ENCODE data around the gene MXD3.

Gene MXD3

DNA sequence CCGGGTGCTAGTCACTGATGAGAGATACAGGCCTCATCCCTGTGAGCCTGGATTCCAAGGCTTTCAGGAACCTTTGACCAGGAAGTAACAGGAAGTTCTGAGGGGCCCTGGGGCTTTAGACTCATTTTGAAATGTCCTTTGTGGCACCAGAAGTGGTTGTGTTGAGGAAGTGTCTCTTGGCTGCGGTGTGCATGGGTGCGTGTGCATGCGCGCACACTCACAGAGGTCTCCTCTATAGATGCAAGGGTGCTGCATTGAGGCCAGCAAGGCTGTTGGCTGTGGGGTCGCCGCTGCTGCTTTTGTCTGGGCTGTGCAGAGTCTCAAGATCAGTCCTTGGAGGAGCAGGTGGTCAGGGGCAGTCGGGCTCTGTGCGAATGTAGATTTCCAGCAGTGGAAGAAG, 15.8 kb downstream of the MXD3 start:
- Mint-ChIP-seq H3K9me3 (no peaks in the 10 kb centered on the region), H3K36me3 (ENCODE audit: low read depth) (peaks cover 50% of the 10 kb centered on the region), H3K27ac (peak overlapping the region; percentile 72), H3K27me3 (no peaks in the 10 kb centered on the region), H3K4me3 (no peak overlapping the region), H3K4me1 (peaks cover 55% of the 10 kb centered on the region)
- no peak for DNase-seq
- no peak for ATAC-seq

DNA sequence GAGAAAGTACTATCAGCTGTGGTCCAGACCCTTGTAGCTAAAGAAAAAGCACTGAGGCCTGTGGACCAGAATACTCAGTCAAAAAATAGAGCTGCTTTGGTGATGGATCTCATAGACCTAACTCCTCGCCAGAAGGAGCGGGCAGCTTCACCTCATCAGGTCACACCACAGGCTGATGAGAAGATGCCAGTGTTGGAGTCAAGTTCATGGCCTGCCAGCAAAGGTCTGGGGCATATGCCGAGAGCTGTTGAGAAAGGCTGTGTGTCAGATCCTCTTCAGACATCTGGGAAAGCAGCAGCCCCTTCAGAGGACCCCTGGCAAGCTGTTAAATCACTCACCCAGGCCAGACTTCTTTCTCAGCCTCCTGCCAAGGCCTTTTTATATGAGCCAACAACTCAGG, 17.1 kb downstream of the MXD3 start:
- Mint-ChIP-seq H3K27ac (no peak overlapping the region), H3K9me3 (no peaks in the 10 kb centered on the region), H3K27me3 (no peaks in the 10 kb centered on the region), H3K4me3 (no peak overlapping the region), H3K4me1 (peaks cover 46% of the 10 kb centered on the region), H3K36me3 (ENCODE audit: low read depth) (peaks cover 49% of the 10 kb centered on the region)
- DNase-seq, result no peak
- ATAC-seq, result no peak

DNA sequence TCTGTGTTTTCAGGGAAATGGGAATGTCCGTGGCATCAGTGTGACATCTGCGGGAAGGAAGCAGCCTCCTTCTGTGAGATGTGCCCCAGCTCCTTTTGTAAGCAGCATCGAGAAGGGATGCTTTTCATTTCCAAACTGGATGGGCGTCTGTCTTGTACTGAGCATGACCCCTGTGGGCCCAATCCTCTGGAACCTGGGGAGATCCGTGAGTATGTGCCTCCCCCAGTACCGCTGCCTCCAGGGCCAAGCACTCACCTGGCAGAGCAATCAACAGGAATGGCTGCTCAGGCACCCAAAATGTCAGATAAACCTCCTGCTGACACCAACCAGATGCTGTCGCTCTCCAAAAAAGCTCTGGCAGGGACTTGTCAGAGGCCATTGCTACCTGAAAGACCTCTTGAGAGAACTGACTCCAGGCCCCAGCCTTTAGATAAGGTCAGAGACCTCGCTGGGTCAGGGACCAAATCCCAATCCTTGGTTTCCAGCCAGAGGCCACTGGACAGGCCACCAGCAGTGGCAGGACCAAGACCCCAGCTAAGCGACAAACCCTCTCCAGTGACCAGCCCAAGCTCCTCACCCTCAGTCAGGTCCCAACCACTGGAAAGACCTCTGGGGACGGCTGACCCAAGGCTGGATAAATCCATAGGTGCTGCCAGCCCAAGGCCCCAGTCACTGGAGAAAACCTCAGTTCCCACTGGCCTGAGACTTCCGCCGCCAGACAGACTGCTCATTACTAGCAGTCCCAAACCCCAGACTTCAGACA, 17.7 kb downstream of the MXD3 start:
- DNase-seq (no peak), ATAC-seq (no peak)
- no peak overlapping the region for H3K4me3 Mint-ChIP-seq
- no peaks in the 10 kb centered on the region for H3K27me3 Mint-ChIP-seq
- H3K9me3 Mint-ChIP-seq, result no peaks in the 10 kb centered on the region
- no peak overlapping the region for H3K27ac Mint-ChIP-seq
- peaks cover 40% of the 10 kb centered on the region for H3K4me1 Mint-ChIP-seq
- H3K36me3 Mint-ChIP-seq (ENCODE audit: low read depth), result peaks cover 53% of the 10 kb centered on the region

DNA sequence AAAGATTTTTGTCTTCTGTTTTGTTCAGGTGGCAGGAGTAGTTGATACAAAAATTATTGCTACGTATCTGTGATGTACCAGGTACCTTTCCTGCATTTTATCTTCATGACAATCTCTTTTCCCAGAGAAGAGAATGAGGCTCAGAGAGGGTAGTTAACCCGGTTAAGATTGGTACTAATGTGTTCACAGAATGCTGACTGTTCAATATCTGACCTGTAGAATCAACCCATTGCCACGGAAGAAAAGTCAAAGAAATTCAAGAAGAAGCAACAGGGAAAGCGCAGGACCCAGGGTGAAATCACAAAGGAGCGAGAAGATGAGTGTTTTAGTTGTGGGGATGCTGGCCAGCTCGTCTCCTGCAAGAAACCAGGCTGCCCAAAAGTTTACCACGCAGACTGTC, 20.0 kb downstream of the MXD3 start:
- H3K4me3 Mint-ChIP-seq, result no peak overlapping the region
- DNase-seq, result no peak
- H3K27me3 Mint-ChIP-seq, result no peaks in the 10 kb centered on the region
- H3K27ac Mint-ChIP-seq, result no peak overlapping the region
- no peaks in the 10 kb centered on the region for H3K9me3 Mint-ChIP-seq
- ATAC-seq, result no peak
- H3K36me3 Mint-ChIP-seq (ENCODE audit: low read depth), result peaks cover 49% of the 10 kb centered on the region
- H3K4me1 Mint-ChIP-seq, result peaks cover 23% of the 10 kb centered on the region

DNA sequence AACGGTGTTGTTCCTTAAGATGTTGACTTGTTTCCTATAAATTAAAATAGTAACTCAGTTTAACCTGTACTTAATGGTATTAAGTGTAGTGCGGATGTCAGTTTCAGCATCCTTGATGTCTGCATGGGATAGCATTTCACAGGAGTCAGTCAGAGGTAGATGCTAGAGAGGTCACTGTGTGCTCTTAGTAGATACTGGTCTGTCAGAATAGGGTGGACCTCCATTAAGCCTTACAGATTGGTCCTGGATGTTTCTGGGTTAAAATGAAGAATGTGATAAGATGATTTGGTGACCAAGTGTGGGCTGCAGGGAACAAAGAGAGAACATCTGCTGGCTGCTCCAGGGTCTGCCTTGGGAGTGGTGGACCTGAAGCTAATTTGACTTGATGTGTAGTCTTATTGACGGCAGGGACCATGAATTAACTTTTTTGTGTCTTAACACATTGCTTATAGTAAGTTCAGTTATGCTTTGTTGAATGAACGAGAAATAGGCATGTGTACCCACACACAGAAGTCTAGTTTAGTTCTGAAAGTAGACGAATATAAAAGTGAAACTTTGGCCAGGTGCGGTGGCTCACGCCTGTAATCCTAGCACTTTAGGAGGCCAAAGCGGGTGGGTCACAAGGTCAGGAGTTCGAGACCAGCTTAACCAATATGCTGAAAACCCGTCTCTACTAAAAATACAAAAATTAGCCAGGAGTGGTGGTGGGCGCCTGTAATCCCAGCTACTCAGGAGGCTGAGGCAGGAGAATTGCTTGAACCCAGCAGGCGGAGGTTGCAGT, 20.7 kb downstream of the MXD3 start:
- Mint-ChIP-seq H3K4me1 (peaks cover 16% of the 10 kb centered on the region), H3K4me3 (no peak overlapping the region), H3K27ac (no peak overlapping the region), H3K27me3 (no peaks in the 10 kb centered on the region), H3K9me3 (no peaks in the 10 kb centered on the region), H3K36me3 (ENCODE audit: low read depth) (peaks cover 48% of the 10 kb centered on the region)
- no peak for DNase-seq
- ATAC-seq, result no peak

DNA sequence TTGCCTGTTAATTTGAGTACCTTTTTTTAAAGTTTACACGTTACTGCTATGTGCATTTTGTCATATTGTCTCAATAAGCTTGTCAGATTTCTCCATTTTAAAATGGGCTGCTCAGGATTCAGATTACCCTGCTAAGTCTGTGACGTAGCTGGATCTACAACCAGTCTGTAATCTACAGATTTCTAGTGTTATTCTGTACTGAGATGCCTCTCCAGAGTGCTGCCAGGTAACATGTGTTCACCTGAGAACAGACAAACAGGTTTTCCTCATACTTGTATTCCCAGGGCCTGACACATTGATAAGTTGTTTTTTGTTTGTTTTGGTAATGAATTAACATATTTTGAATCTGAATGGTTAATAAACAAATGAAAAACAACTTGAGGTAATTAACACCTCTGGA, 23.5 kb downstream of the MXD3 start:
- Mint-ChIP-seq H3K9me3 (no peaks in the 10 kb centered on the region), H3K4me3 (no peak overlapping the region), H3K27me3 (no peaks in the 10 kb centered on the region), H3K36me3 (ENCODE audit: low read depth) (peaks cover 41% of the 10 kb centered on the region), H3K27ac (no peak overlapping the region), H3K4me1 (peaks cover 4% of the 10 kb centered on the region)
- ATAC-seq (no peak), DNase-seq (no peak)

DNA sequence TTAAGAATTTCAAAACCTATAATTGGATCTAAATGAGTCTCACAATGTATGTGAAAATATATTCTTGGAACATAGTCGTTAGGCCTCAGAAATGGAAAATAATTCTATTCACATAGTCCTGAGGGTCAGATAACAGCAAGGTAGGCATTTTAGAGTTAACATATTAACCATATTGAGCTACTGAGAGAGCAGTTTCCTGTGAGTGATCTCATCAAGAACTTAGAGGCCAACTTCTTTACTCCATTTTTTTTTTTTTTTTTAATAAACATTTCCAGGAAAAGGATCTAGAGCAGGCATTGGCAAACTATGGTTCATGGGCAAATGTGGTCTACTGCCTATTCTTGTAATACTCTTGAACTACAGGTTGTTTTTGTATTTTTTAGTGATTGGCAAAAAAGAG, 34.8 kb downstream of the MXD3 start:
- DNase-seq (no peak), ATAC-seq (no peak)

DNA sequence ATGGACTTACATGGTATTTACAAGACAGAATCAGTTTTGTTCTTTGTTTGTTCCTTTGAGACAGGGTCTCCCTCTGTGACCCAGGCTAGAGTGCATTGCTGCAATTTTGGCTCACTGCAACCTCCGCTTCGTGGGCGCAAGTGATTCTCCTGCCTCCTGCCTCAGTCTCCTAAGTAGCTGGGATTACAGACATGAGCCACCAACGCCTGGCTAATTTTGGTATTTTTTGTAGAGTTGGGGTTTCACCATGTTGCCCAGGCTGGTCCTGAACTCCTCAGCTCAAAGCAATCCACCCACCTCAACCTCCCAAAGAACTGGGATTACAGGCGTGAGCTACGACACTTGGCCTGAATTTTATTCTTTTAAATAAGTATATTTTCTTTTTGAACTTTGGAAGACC, 35.8 kb downstream of the MXD3 start:
- Mint-ChIP-seq H3K27ac (no peak overlapping the region), H3K27me3 (no peaks in the 10 kb centered on the region), H3K4me1 (peaks cover 2% of the 10 kb centered on the region), H3K4me3 (no peak overlapping the region), H3K9me3 (no peaks in the 10 kb centered on the region), H3K36me3 (ENCODE audit: low read depth) (peaks cover 38% of the 10 kb centered on the region)
- DNase-seq (no peak), ATAC-seq (no peak)

More for the DNA sequence above, 34.8 kb downstream of the MXD3 start:
- H3K9me3 Mint-ChIP-seq, result no peaks in the 10 kb centered on the region
- H3K4me1 Mint-ChIP-seq, result peaks cover 2% of the 10 kb centered on the region
- peak overlapping the region; percentile 52 for H3K27ac Mint-ChIP-seq
- H3K4me3 Mint-ChIP-seq, result no peak overlapping the region
- H3K36me3 Mint-ChIP-seq (ENCODE audit: low read depth), result peaks cover 40% of the 10 kb centered on the region
- no peaks in the 10 kb centered on the region for H3K27me3 Mint-ChIP-seq

DNA sequence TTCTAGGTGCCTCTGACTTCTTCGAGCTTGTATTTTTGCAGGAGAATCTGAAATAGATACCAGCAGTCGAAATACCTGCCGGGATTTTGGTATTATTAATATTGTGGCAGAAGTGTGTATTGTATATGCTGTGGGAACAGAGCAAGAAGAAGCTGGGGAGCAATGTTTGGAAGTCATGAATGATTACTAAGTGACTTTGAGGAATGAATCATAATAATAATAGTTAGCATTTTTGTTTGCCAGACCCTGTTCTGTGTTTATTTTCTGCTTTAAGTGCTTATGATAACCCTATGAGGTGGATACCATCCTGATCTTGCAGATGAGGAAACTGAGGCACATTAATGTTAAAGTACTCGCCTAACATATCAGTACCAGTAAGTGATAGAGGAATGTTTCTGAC, 40.6 kb downstream of the MXD3 start:
- Mint-ChIP-seq H3K36me3 (ENCODE audit: low read depth) (peaks cover 43% of the 10 kb centered on the region), H3K27ac (no peak overlapping the region), H3K4me3 (no peak overlapping the region)

DNA sequence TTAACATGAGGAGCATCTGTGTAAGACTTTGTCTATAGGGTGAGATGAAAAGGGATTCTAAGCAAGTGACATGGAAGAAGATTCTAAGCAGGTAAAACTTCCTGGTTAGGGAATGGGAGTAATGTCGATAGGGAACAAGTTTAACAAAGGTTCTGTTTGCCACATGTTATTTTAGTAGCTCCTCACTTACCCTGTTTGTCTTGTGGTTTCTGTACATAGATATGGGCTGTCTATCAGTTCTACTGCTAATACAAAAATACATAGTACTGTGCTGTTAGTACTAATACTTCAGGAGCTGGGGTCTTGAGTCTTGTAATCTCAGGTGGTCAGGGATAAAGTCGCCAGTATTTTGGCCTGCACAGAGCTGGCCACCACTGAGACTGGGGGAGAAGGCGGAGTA, 41.0 kb downstream of the MXD3 start:
- no peaks in the 10 kb centered on the region for H3K4me1 Mint-ChIP-seq
- peaks cover 43% of the 10 kb centered on the region for H3K36me3 Mint-ChIP-seq (ENCODE audit: low read depth)
- ATAC-seq (no peak), DNase-seq (no peak)
- H3K4me3 Mint-ChIP-seq, result no peak overlapping the region
- peak overlapping the region; percentile 0 for H3K27ac Mint-ChIP-seq
- H3K9me3 Mint-ChIP-seq, result no peaks in the 10 kb centered on the region
- H3K27me3 Mint-ChIP-seq, result no peaks in the 10 kb centered on the region

More for the DNA sequence above, 40.6 kb downstream of the MXD3 start:
- ATAC-seq (no peak), DNase-seq (no peak)
- H3K4me1 Mint-ChIP-seq, result no peaks in the 10 kb centered on the region
- H3K9me3 Mint-ChIP-seq, result no peaks in the 10 kb centered on the region
- no peaks in the 10 kb centered on the region for H3K27me3 Mint-ChIP-seq

DNA sequence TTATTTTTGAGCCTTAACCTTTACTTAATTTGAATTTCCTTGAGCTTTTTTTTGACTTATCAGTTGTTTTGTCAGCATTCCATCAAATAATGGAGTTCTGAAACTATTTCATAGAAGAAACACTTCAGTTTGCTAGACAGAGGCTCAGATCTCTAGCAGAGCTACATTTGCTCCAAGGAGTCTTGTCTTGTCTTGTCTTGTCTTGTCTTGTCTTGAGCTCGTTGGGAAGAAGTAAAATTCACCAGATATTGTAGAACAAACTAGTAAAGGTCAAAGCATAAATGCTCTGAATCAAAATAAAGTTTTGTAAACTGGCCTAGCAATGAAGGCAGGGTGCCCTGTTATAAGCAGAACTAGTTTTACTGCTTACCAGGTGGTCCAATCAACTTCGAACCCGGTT, 41.7 kb downstream of the MXD3 start:
- Mint-ChIP-seq H3K27ac (no peak overlapping the region), H3K36me3 (ENCODE audit: low read depth) (peaks cover 39% of the 10 kb centered on the region), H3K9me3 (no peaks in the 10 kb centered on the region), H3K4me3 (no peak overlapping the region), H3K4me1 (no peaks in the 10 kb centered on the region), H3K27me3 (no peaks in the 10 kb centered on the region)
- ATAC-seq (no peak), DNase-seq (no peak)

DNA sequence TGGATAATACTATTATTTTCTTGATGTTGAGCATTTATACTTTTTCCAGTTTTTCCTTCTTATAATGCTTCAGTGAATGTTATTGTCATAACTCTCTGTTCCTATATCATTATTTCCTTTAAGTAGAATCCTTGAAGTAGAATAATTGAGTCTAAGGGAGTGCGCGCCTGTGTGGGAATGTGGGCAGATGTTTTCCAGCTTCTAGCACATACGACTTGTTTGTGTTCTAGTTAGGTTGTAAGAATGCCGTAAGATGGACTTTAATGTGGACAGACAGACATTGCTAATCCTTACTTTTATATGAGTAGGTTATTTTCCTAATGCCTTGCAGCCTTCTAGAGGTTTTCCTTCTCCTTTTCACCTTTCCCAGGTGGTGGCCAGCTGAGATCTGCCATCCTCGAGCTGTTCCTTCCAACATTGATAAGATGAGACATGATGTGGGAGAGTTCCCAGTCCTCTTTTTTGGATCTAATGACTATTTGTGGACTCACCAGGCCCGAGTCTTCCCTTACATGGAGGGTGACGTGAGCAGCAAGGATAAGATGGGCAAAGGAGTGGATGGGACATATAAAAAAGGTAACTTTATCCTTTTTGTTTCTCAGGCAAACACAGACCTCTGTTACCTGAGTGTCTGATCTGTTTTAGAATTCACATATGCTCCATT, 42.3 kb downstream of the MXD3 start:
- no peak overlapping the region for H3K27ac Mint-ChIP-seq
- H3K4me1 Mint-ChIP-seq, result no peaks in the 10 kb centered on the region
- no peaks in the 10 kb centered on the region for H3K9me3 Mint-ChIP-seq
- no peaks in the 10 kb centered on the region for H3K27me3 Mint-ChIP-seq
- DNase-seq, result no peak
- no peak overlapping the region for H3K4me3 Mint-ChIP-seq
- H3K36me3 Mint-ChIP-seq (ENCODE audit: low read depth), result peaks cover 38% of the 10 kb centered on the region
- ATAC-seq, result no peak

DNA sequence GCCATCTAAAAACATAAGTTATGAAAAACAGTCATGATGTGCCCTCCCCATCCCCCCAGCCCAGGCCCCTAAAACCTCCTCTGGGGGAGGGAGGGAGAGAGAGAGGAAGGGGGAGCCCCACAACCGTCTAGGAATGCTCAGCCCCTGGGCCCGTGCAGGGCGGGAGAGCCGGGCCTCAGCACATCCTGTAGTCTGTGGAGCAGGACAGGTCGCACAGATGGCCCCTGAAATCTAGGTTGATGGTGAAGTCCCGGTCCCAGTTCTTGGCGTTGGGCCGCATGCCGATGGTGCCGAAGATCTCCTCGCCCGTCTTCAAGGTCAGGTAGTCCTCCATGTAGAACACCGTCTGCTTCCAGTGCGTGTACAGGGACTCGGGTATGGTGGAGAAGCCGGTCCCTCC, 46.3 kb downstream of the MXD3 start:
- no peaks in the 10 kb centered on the region for H3K9me3 Mint-ChIP-seq
- no peaks in the 10 kb centered on the region for H3K27me3 Mint-ChIP-seq
- H3K4me1 Mint-ChIP-seq, result no peaks in the 10 kb centered on the region
- no peak overlapping the region for H3K4me3 Mint-ChIP-seq
- DNase-seq (no peak), ATAC-seq (no peak)
- H3K27ac Mint-ChIP-seq, result no peak overlapping the region
- peaks cover 39% of the 10 kb centered on the region for H3K36me3 Mint-ChIP-seq (ENCODE audit: low read depth)

DNA sequence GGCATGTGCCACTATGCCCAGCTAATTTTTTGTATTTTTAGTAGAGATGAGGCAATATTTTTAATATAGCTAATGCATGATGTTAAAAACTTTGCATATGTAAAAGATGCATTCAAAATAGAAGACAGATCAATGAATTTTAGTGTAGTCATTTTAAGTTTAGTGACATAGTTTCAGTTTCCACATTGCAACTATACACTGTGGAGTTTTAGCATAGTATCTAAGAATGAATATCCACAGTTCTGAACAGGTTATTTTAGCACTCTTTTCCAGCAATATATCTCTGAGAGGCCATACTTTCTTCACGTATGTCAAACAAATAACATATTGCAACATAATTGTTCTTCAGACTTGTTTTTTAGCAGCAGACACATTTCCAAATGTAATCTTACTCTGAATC, 47.5 kb downstream of the MXD3 start:
- ATAC-seq (no peak), DNase-seq (no peak)
- no peak overlapping the region for H3K27ac Mint-ChIP-seq
- no peaks in the 10 kb centered on the region for H3K27me3 Mint-ChIP-seq
- no peaks in the 10 kb centered on the region for H3K9me3 Mint-ChIP-seq
- H3K4me3 Mint-ChIP-seq, result no peak overlapping the region
- no peaks in the 10 kb centered on the region for H3K4me1 Mint-ChIP-seq
- peaks cover 43% of the 10 kb centered on the region for H3K36me3 Mint-ChIP-seq (ENCODE audit: low read depth)

DNA sequence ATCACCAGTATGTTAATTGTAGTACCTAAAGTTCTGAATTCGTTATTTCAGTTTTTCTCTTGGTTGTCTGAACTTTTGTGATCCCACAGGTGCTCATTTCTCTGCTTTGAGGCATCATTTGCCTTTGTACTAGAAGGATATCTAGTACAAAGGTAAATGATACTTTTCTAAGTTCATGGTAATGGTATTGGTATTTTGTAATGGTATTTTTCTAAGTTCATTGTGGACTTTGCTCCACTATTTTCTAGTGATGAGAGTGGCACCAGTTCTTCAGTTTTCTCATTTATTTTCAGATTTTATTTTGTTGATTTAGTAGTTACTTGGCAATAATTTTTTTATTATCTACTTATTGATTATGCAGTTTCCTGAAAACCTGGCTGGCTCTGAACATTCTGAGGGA, 50.2 kb downstream of the MXD3 start:
- ATAC-seq, result no peak
- Mint-ChIP-seq H3K27ac (no peak overlapping the region), H3K9me3 (no peaks in the 10 kb centered on the region), H3K4me3 (no peak overlapping the region), H3K36me3 (ENCODE audit: low read depth) (peaks cover 51% of the 10 kb centered on the region), H3K27me3 (no peaks in the 10 kb centered on the region), H3K4me1 (no peaks in the 10 kb centered on the region)
- DNase-seq, result no peak
